Neuronal stem cell (in vitro differentiated cells): ENCODE results near the gene HES5.

Experiments
- DNase-seq: peaks from one replicate; pipeline ENCODE4 v3.0.0-alpha.2; 2013; ENCODE audit warnings: low spot score
- H2AFZ ChIP-seq: one replicate; pipeline ENCODE4 v1.6.1; 2013; ENCODE audit warnings: mild to moderate bottlenecking, low read length, inconsistent platforms
- H2AK5ac ChIP-seq: 2 replicates; pipeline ENCODE4 v1.6.1; 2013; ENCODE audit warnings: low read depth, mild to moderate bottlenecking, inconsistent platforms, low read length, moderate library complexity, mixed read lengths
- H2BK120ac ChIP-seq: 2 replicates; pipeline ENCODE4 v1.6.1; 2013; ENCODE audit warnings: low read depth, mild to moderate bottlenecking, inconsistent platforms, low read length, moderate library complexity, mixed read lengths
- H2BK12ac ChIP-seq: one replicate; pipeline ENCODE4 v1.6.1; 2013; ENCODE audit warnings: low read length, inconsistent platforms
- H2BK15ac ChIP-seq: 2 replicates; pipeline ENCODE4 v1.6.1; 2013; ENCODE audit warnings: mild to moderate bottlenecking, low read length, inconsistent platforms, mixed read lengths
- H2BK5ac ChIP-seq: one replicate; pipeline ENCODE4 v1.6.1; 2013; ENCODE audit warnings: inconsistent platforms, mild to moderate bottlenecking, low read length, moderate library complexity
- H3K14ac ChIP-seq: one replicate; pipeline ENCODE4 v1.6.1; 2013; ENCODE audit warnings: low read length, inconsistent platforms
- H3K18ac ChIP-seq: 2 replicates; pipeline ENCODE4 v1.6.1; 2013; ENCODE audit warnings: low read length, inconsistent platforms
- H3K23ac ChIP-seq: 2 replicates; pipeline ENCODE4 v1.6.1; 2013; ENCODE audit warnings: low read depth, mild to moderate bottlenecking, mixed read lengths, low read length, inconsistent platforms; ENCODE audit not compliant: poor library complexity
- H3K27ac ChIP-seq: replicated peaks from 3 replicates; pipeline ENCODE4 v1.5.1; 2013; ENCODE audit warnings: low read length, inconsistent platforms
- H3K27me3 ChIP-seq, 3 experiments: 2 replicates each; pipeline ENCODE4 v1.6.1; 2013; ENCODE audit warnings: low read length in 3 of 3, mild to moderate bottlenecking in 2 of 3, inconsistent platforms in 1 of 3, low read depth in 1 of 3, mixed read lengths in 1 of 3, moderate library complexity in 1 of 3; ENCODE audit not compliant: control insufficient read depth in 3 of 3, insufficient read depth in 3 of 3
- H3K36me3 ChIP-seq, 2 donors: replicated peaks in 1 of 2; 2 replicates each; pipeline ENCODE4 v1.6.1; 2013; ENCODE audit warnings: low read length in 2 of 2; ENCODE audit not compliant: control insufficient read depth in 2 of 2, insufficient read depth in 2 of 2
- H3K4ac ChIP-seq: 2 replicates; pipeline ENCODE4 v1.6.1; 2013; ENCODE audit warnings: inconsistent platforms, mild to moderate bottlenecking, low read length, moderate library complexity
- H3K4me1 ChIP-seq, 2 donors: 1 replicate in 1 of 2; 2 replicates in 1 of 2; pipeline ENCODE4 v1.6.1; 2013; ENCODE audit warnings: low read length in 2 of 2, low read depth in 1 of 2; ENCODE audit not compliant: control insufficient read depth in 2 of 2, insufficient read depth in 1 of 2
- H3K4me2 ChIP-seq: one replicate; pipeline ENCODE4 v1.6.1; 2013; ENCODE audit warnings: mild to moderate bottlenecking, low read length, inconsistent platforms; ENCODE audit not compliant: insufficient read depth, poor library complexity, severe bottlenecking
- H3K4me3 ChIP-seq, 2 donors: 2 replicates each; pipeline ENCODE4 v1.5.1; 2013; ENCODE audit warnings: low read length in 2 of 2, mild to moderate bottlenecking in 2 of 2, inconsistent platforms in 1 of 2, moderate library complexity in 1 of 2
- H3K79me1 ChIP-seq: one replicate; pipeline ENCODE4 v1.6.1; 2013; ENCODE audit warnings: low read depth, mild to moderate bottlenecking, inconsistent platforms, low read length, moderate library complexity
- H3K9ac ChIP-seq: one replicate; pipeline ENCODE4 v1.6.1; 2013; ENCODE audit warnings: mild to moderate bottlenecking, low read depth, low read length, inconsistent platforms; ENCODE audit not compliant: poor library complexity
- H3K9me3 ChIP-seq, 2 donors: replicated peaks in 1 of 2; 2 replicates each; pipeline versions ENCODE3 to v1.6.1; 2013; ENCODE audit warnings: low read length in 2 of 2, mild to moderate bottlenecking in 2 of 2, inconsistent platforms in 1 of 2, low read depth in 1 of 2, mixed read lengths in 1 of 2, moderate library complexity in 1 of 2; ENCODE audit not compliant: control insufficient read depth in 2 of 2, insufficient read depth in 1 of 2
- H4K8ac ChIP-seq: one replicate; pipeline ENCODE4 v1.6.1; 2013; ENCODE audit warnings: low read depth, mild to moderate bottlenecking, inconsistent platforms, low read length, moderate library complexity
- H4K91ac ChIP-seq: one replicate; pipeline ENCODE4 v1.6.1; 2013; ENCODE audit warnings: low read length, low read depth, mild to moderate bottlenecking, inconsistent platforms; ENCODE audit not compliant: poor library complexity
- WGBS, 2 donors: extraction: QIAGEN DNeasy Blood & Tissue Kit; methylation state at CpG; one replicate each; pipeline ENCODE4 v1.1.7; 2013; ENCODE audit warnings: missing lambda C conversion rate in 2 of 2, mixed read lengths in 1 of 2; ENCODE audit not compliant: insufficient read length in 2 of 2, insufficient replicate concordance in 1 of 2; ENCODE audit errors: extremely low coverage in 2 of 2; 5-methylcytosine and 5-hydroxymethylcytosine counted together

The HES5 gene

DNA sequence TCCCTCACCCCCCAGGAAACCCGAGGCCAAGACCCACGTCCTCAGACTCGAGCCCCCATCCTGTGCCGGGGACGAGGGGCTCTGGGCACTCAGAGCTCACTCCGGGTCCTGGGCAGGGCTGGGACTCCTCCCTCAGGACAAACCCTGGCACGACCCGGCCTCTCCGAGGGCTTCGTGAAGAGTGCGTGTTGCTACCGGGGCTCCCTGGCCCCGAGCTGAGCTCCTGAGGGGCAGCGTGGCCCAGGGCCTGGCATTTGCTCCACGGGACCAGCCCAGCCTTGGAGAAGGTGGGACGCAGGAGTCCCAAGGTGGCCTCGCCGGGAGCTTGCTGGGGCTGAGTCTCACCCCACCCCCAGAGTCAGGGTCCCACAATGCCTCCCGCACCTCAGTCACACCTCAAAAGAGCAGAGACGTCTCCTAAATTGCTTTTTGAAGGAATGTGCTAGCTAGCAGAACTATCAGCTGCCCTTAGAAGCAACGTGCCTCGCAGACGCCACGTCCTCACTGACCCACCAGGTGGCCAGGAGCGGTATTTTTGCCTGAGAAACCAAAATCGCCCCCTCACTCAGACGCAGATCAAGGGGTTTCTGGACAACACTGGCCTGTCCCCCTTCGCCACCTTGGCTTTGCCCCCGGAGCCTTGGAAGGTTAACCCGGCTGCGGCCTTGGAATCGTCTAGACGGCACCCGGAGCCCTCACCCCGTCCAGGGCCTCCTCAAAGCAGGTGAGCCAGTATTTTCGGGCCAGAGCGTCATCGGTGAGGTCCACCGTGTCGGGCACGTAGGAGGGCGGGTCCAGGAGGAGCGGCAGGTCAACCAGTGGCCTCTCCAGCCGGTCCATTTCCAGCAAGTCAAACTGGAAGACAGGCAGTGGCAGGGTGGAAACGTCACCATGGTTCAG, 14.9 kb downstream of the HES5 start:
- H3K18ac ChIP-seq, result no peak overlapping the region
- H4K8ac ChIP-seq, result no peak overlapping the region
- no peak overlapping the region for H3K4me2 ChIP-seq
- H3K9me3 ChIP-seq, result no peaks in the 10 kb centered on the region
- peak overlapping the region; percentile 9 for H2BK120ac ChIP-seq
- peak overlapping the region; percentile 73 for H3K23ac ChIP-seq
- peaks cover 16% of the 10 kb centered on the region for H3K79me1 ChIP-seq
- no peak overlapping the region for H2AFZ ChIP-seq
- H3K4ac ChIP-seq, result no peak overlapping the region
- H4K91ac ChIP-seq, result no peak overlapping the region
- peaks cover 78 to 98% of the 10 kb centered on the region in 2 donors for H3K36me3 ChIP-seq
- no peaks in the 10 kb centered on the region for H3K4me1 ChIP-seq
- no peak overlapping the region for H2AK5ac ChIP-seq
- peak overlapping the region; percentile 24 for H2BK5ac ChIP-seq
- no peak for DNase-seq
- no peak overlapping the region for H3K9ac ChIP-seq
- no peaks in the 10 kb centered on the region for H3K27me3 ChIP-seq
- no peak overlapping the region for H2BK15ac ChIP-seq
- H2BK12ac ChIP-seq, result no peak overlapping the region
- no peak overlapping the region for H3K14ac ChIP-seq
- no peak overlapping the region for H3K27ac ChIP-seq
- H3K4me3 ChIP-seq, result no peak overlapping the region
- no CpG with 5 or more reads among the region's 45 CpGs for WGBS, 2 donors

DNA sequence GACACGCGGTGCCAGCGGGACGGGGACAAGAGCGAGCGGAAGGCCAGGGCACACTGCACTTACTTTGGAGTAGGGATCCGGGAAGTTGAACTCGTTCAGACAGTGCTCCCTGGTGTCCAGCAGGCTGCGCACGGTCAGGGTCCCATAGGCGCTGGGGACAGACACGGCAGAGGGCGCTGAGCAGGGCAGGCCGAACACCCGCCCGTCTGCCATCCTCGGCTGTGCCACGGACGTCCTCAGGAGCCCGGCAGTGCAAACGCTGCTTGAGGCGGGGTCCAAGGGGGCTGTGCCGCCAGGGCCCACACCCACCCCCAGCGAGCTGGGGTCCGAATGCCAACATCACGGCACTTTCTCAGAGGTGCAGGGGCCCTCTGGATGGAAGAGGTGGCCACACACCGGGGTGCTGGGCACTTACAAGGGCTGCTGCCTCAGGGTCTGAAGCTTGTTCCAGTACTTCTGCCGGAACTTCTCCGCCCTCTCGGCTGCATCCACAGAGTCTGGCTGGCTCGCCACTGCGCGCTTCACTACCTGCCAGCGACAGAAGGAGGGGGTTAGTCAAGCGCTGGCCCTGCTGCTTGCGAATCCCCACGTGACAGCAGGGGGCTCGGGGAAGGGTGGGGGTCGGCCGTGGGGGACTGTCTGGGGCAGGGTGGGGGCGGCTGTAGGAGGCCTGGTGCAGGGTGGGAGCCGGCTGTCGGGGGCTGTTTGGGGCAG, 16.0 kb downstream of the HES5 start:
- no peak for DNase-seq
- Histone ChIP-seq H3K27me3 (no peaks in the 10 kb centered on the region), H4K91ac (no peak overlapping the region), H3K18ac (no peak overlapping the region), H3K4me1 (no peaks in the 10 kb centered on the region), H3K4ac (no peak overlapping the region), H3K4me3 (no peak overlapping the region), H3K4me2 (no peak overlapping the region), H2BK5ac (peak overlapping the region; percentile 53), H2BK120ac (no peak overlapping the region), H3K23ac (no peak overlapping the region), H2BK15ac (no peak overlapping the region), H3K36me3 (peaks cover 79 to 98% of the 10 kb centered on the region in 2 donors), H3K79me1 (peaks cover 16% of the 10 kb centered on the region), H2AFZ (no peak overlapping the region), H2BK12ac (no peak overlapping the region), H3K27ac (no peak overlapping the region), H4K8ac (no peak overlapping the region), H3K9me3 (no peaks in the 10 kb centered on the region), H3K9ac (peak overlapping the region; percentile 21), H2AK5ac (no peak overlapping the region), H3K14ac (peak overlapping the region; percentile 17)
- WGBS, 2 donors, result no CpG with 5 or more reads among the region's 43 CpGs

DNA sequence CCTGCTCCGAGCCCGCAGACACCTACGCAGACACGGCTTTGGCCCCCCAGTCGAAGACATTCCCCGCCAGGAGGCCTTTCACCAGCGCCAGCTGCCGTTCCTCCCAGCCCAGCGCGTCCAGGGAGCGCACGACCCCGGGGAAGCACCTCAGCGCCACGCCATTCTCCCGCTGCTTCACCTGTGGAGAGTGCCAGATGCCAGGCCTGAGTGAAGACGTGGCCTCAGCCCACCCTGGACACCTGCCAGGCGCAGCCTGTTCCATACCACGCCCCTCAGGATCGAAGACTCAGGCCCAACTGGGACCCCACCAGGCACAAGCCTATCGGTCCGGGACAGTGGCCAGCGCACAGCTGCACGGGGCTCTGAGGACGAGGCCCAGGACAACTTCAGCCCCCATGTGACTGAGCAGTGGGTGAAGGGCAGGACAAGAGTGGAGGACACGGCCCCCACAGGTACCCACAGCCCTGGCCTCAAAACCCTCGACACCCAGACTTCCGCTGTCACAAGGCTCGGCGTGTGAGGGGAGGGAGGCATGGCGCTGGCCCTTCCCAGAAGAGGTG, 17.1 kb downstream of the HES5 start:
- WGBS, 2 donors, result no CpG with 5 or more reads among the region's 31 CpGs
- H4K91ac ChIP-seq, result no peak overlapping the region

More for the DNA sequence above, 17.1 kb downstream of the HES5 start:
- H3K9ac ChIP-seq, result no peak overlapping the region
- no peak overlapping the region for H3K4me2 ChIP-seq
- no peak overlapping the region for H2BK15ac ChIP-seq
- H3K4me1 ChIP-seq, result no peaks in the 10 kb centered on the region
- H3K79me1 ChIP-seq, result peaks cover 13% of the 10 kb centered on the region
- no peak overlapping the region for H3K4me3 ChIP-seq
- H3K4ac ChIP-seq, result no peak overlapping the region
- H3K27ac ChIP-seq, result no peak overlapping the region
- H3K14ac ChIP-seq, result no peak overlapping the region
- no peak overlapping the region for H2AK5ac ChIP-seq
- H3K27me3 ChIP-seq, result no peaks in the 10 kb centered on the region
- H2BK5ac ChIP-seq, result no peak overlapping the region
- H2AFZ ChIP-seq, result no peak overlapping the region
- peak overlapping the region; percentile 41 for H3K18ac ChIP-seq
- no peaks in the 10 kb centered on the region for H3K9me3 ChIP-seq
- H4K8ac ChIP-seq, result no peak overlapping the region
- H3K23ac ChIP-seq, result peak overlapping the region; percentile 34
- peak overlapping the region; percentile 31 for H2BK120ac ChIP-seq
- H3K36me3 ChIP-seq, result peaks cover 76 to 97% of the 10 kb centered on the region in 2 donors
- DNase-seq, result no peak
- no peak overlapping the region for H2BK12ac ChIP-seq
